GM12864 (cell line): ENCODE results near the gene VRTN.

Source experiments
- DNase-seq: peaks from one replicate; pipeline ENCODE4 v3.0.0-alpha.2; 2011; ENCODE audit warnings: low read depth
- H3K4me3 ChIP-seq: 2 replicates; pipeline ENCODE4 v1.5.1; 2011; ENCODE audit warnings: mild to moderate bottlenecking, low read depth, low read length, control low read depth
- CTCF ChIP-seq: IDR thresholded peaks from 2 replicates; pipeline ENCODE4 v1.5.1; 2011; ENCODE audit warnings: low read depth, mild to moderate bottlenecking, moderate library complexity, low read length, control low read depth, inconsistent platforms; ENCODE audit errors: missing control alignments

VRTN gene

GRCh38 chr14:74360163-74360562 is 11.9 kb downstream of the VRTN start:
- no peak overlapping the region for H3K4me3 ChIP-seq
- no peak for DNase-seq
- no peak for TF ChIP-seq CTCF

GRCh38 chr14:74362361-74362915 is 14.2 kb downstream of the VRTN start:
- no peak overlapping the region for H3K4me3 ChIP-seq
- peak; percentile 12 for DNase-seq
- peak; percentile 98 for TF ChIP-seq CTCF

GRCh38 chr14:74364271-74364880 is 16.1 kb downstream of the VRTN start:
- TF ChIP-seq CTCF, result no peak
- H3K4me3 ChIP-seq, result no peak overlapping the region
- DNase-seq, result no peak

- DNase-seq, result no peak
- no peak for TF ChIP-seq CTCF
- H3K4me3 ChIP-seq, result no peak overlapping the region
Measured at GRCh38 chr14:74368026-74368425, 19.8 kb downstream of the VRTN start.

GRCh38 chr14:74368441-74368840 is 20.2 kb downstream of the VRTN start:
- no peak overlapping the region for H3K4me3 ChIP-seq
- no peak for DNase-seq
- TF ChIP-seq CTCF, result no peak

GRCh38 chr14:74377976-74378690 is 29.9 kb downstream of the VRTN start:
- H3K4me3 ChIP-seq, result no peak overlapping the region
- DNase-seq, result no peak
- no peak for TF ChIP-seq CTCF
